Activated T-cell treated with anti-CD3 and anti-CD28 coated beads, Interleukin-2, amount 50 U/mL, for 4 hours (primary cell): ENCODE results near the gene SPATA13. TPM values are rescaled to one million over a fixed set of nuclear protein-coding genes. Genes with fewer than 3 reads are reported as not detected.
"Not testable (repeated sequence)": the region's sequence is repeated elsewhere in the genome, so short reads cannot be mapped to it uniquely, and the experiment has no call there.

Experiments
- ATAC-seq, 2 donors: fragments of 200-7000 bp; cut with Tn5 transposase; one replicate each; pipeline ENCODE4 v1.10.0; 2021
- DNase-seq: peaks from one replicate; pipeline ENCODE4 v3.0.0-alpha.2; 2020
- H3K27me3 Mint-ChIP-seq: one replicate; pipeline ENCODE4 v1.8.0; 2021; ENCODE audit warnings: low read depth, mixed read lengths
- H3K36me3 Mint-ChIP-seq: one replicate; pipeline ENCODE4 v1.8.0; 2022; ENCODE audit warnings: mixed read lengths; ENCODE audit not compliant: insufficient read depth
- H3K4me1 Mint-ChIP-seq: one replicate; pipeline ENCODE4 v1.8.0; 2021; ENCODE audit warnings: low read depth, mixed read lengths
- H3K4me3 Mint-ChIP-seq: one replicate; pipeline ENCODE4 v1.8.0; 2021; ENCODE audit warnings: mild to moderate bottlenecking, moderate library complexity, mixed read lengths
- H3K9me3 Mint-ChIP-seq: one replicate; pipeline ENCODE4 v1.8.0; 2021; ENCODE audit warnings: mixed read lengths
- total RNA-seq, 3 donors: library from RNA; stranded (reverse); gene quantifications; one replicate each; pipeline ENCODE4 v1.2.1, GENCODE V29; 2021

Gene SPATA13
- total RNA-seq, 3 donors from 2014 or later, result 50.3 to 54.0 (median 52.8) TPM

- Mint-ChIP-seq H3K4me3 (no peak overlapping the region), H3K36me3 (no peaks in the 10 kb centered on the region), H3K4me1 (no peaks in the 10 kb centered on the region), H3K27me3 (peaks cover 44% of the 10 kb centered on the region), H3K9me3 (no peaks in the 10 kb centered on the region)
- ATAC-seq (no peak), DNase-seq (no peak)
Measured at GRCh38 chr13:24323739-24324075, 163.2 kb downstream of the SPATA13 start.

GRCh38 chr13:24327598-24327997 lies 167.1 kb downstream of the SPATA13 start:
- not testable (repeated sequence) for H3K4me3 Mint-ChIP-seq, H3K36me3 Mint-ChIP-seq, DNase-seq, H3K9me3 Mint-ChIP-seq, ATAC-seq, H3K4me1 Mint-ChIP-seq
- peaks cover 54% of the 10 kb centered on the region for H3K27me3 Mint-ChIP-seq

- Mint-ChIP-seq H3K36me3 (no peaks in the 10 kb centered on the region), H3K4me3 (no peak overlapping the region), H3K9me3 (peaks cover 4% of the 10 kb centered on the region), H3K4me1 (no peaks in the 10 kb centered on the region), H3K27me3 (peaks cover 51% of the 10 kb centered on the region)
- no peak for DNase-seq
- peak; percentile 51 to 56 for ATAC-seq
Measured at GRCh38 chr13:24328145-24328544, 167.6 kb downstream of the SPATA13 start.

- DNase-seq (no peak), ATAC-seq (no peak)
- Mint-ChIP-seq H3K4me3 (no peak overlapping the region), H3K27me3 (peaks cover 8% of the 10 kb centered on the region), H3K36me3 (no peaks in the 10 kb centered on the region), H3K4me1 (no peaks in the 10 kb centered on the region), H3K9me3 (no peaks in the 10 kb centered on the region)
Measured at GRCh38 chr13:24338721-24339120, 178.2 kb downstream of the SPATA13 start.

GRCh38 chr13:24339937-24340607 lies 179.6 kb downstream of the SPATA13 start:
- Mint-ChIP-seq H3K9me3 (no peaks in the 10 kb centered on the region), H3K4me3 (no peak overlapping the region), H3K36me3 (no peaks in the 10 kb centered on the region), H3K4me1 (no peaks in the 10 kb centered on the region), H3K27me3 (peaks cover 4% of the 10 kb centered on the region)
- no peak for ATAC-seq
- no peak for DNase-seq

GRCh38 chr13:24340608-24340955 lies 180.1 kb downstream of the SPATA13 start:
- Mint-ChIP-seq H3K4me3 (no peak overlapping the region), H3K9me3 (no peaks in the 10 kb centered on the region), H3K27me3 (peaks cover 4% of the 10 kb centered on the region), H3K4me1 (no peaks in the 10 kb centered on the region), H3K36me3 (no peaks in the 10 kb centered on the region)
- ATAC-seq (no peak), DNase-seq (no peak)

GRCh38 chr13:24341439-24341838 lies 180.9 kb downstream of the SPATA13 start:
- no peaks in the 10 kb centered on the region for H3K36me3 Mint-ChIP-seq
- DNase-seq, result no peak
- peaks cover 4% of the 10 kb centered on the region for H3K27me3 Mint-ChIP-seq
- no peaks in the 10 kb centered on the region for H3K9me3 Mint-ChIP-seq
- no peak for ATAC-seq
- H3K4me1 Mint-ChIP-seq, result no peaks in the 10 kb centered on the region
- H3K4me3 Mint-ChIP-seq, result no peak overlapping the region

GRCh38 chr13:24348385-24348784 lies 187.9 kb downstream of the SPATA13 start:
- H3K4me1 Mint-ChIP-seq, result no peaks in the 10 kb centered on the region
- ATAC-seq, result no peak
- H3K4me3 Mint-ChIP-seq, result no peak overlapping the region
- H3K27me3 Mint-ChIP-seq, result peaks cover 1% of the 10 kb centered on the region
- no peaks in the 10 kb centered on the region for H3K9me3 Mint-ChIP-seq
- no peak for DNase-seq
- H3K36me3 Mint-ChIP-seq, result no peaks in the 10 kb centered on the region

GRCh38 chr13:24348797-24349515 lies 188.4 kb downstream of the SPATA13 start:
- DNase-seq, result no peak
- no peaks in the 10 kb centered on the region for H3K4me1 Mint-ChIP-seq
- peaks cover 1% of the 10 kb centered on the region for H3K27me3 Mint-ChIP-seq
- H3K9me3 Mint-ChIP-seq, result no peaks in the 10 kb centered on the region
- no peak overlapping the region for H3K4me3 Mint-ChIP-seq
- no peak for ATAC-seq
- no peaks in the 10 kb centered on the region for H3K36me3 Mint-ChIP-seq

GRCh38 chr13:24349778-24350664 lies 189.5 kb downstream of the SPATA13 start:
- not testable (repeated sequence) for H3K36me3 Mint-ChIP-seq, H3K27me3 Mint-ChIP-seq, H3K4me1 Mint-ChIP-seq, H3K9me3 Mint-ChIP-seq, ATAC-seq, H3K4me3 Mint-ChIP-seq, DNase-seq

- H3K36me3 Mint-ChIP-seq, result no peaks in the 10 kb centered on the region
- no peak for DNase-seq
- H3K9me3 Mint-ChIP-seq, result no peaks in the 10 kb centered on the region
- ATAC-seq, result no peak
- H3K4me1 Mint-ChIP-seq, result no peaks in the 10 kb centered on the region
- H3K27me3 Mint-ChIP-seq, result no peaks in the 10 kb centered on the region
- no peak overlapping the region for H3K4me3 Mint-ChIP-seq
Measured at GRCh38 chr13:24351423-24351822, 190.9 kb downstream of the SPATA13 start.

GRCh38 chr13:24353736-24354135 lies 193.2 kb downstream of the SPATA13 start:
- H3K4me3 Mint-ChIP-seq, result no peak overlapping the region
- DNase-seq, result no peak
- no peaks in the 10 kb centered on the region for H3K27me3 Mint-ChIP-seq
- H3K36me3 Mint-ChIP-seq, result no peaks in the 10 kb centered on the region
- H3K9me3 Mint-ChIP-seq, result no peaks in the 10 kb centered on the region
- no peak for ATAC-seq
- H3K4me1 Mint-ChIP-seq, result no peaks in the 10 kb centered on the region

GRCh38 chr13:24355103-24355502 lies 194.6 kb downstream of the SPATA13 start:
- Mint-ChIP-seq H3K4me3 (no peak overlapping the region), H3K27me3 (no peaks in the 10 kb centered on the region), H3K9me3 (no peaks in the 10 kb centered on the region), H3K36me3 (no peaks in the 10 kb centered on the region), H3K4me1 (no peaks in the 10 kb centered on the region)
- DNase-seq, result no peak
- no peak for ATAC-seq

- ATAC-seq (no peak), DNase-seq (no peak)
- H3K27me3 Mint-ChIP-seq, result no peaks in the 10 kb centered on the region
- no peaks in the 10 kb centered on the region for H3K36me3 Mint-ChIP-seq
- no peak overlapping the region for H3K4me3 Mint-ChIP-seq
- H3K4me1 Mint-ChIP-seq, result no peaks in the 10 kb centered on the region
- no peaks in the 10 kb centered on the region for H3K9me3 Mint-ChIP-seq
Measured at GRCh38 chr13:24356270-24356669, 195.8 kb downstream of the SPATA13 start.
